GM18520 (cell line): ENCODE data around the gene AMPD3.

Experiments
- ATAC-seq: cut with Tn5 transposase; IDR thresholded peaks from one replicate; pipeline ENCODE4 v1.9.1; 2021; ENCODE audit not compliant: unreplicated experiment

The AMPD3 gene

DNA sequence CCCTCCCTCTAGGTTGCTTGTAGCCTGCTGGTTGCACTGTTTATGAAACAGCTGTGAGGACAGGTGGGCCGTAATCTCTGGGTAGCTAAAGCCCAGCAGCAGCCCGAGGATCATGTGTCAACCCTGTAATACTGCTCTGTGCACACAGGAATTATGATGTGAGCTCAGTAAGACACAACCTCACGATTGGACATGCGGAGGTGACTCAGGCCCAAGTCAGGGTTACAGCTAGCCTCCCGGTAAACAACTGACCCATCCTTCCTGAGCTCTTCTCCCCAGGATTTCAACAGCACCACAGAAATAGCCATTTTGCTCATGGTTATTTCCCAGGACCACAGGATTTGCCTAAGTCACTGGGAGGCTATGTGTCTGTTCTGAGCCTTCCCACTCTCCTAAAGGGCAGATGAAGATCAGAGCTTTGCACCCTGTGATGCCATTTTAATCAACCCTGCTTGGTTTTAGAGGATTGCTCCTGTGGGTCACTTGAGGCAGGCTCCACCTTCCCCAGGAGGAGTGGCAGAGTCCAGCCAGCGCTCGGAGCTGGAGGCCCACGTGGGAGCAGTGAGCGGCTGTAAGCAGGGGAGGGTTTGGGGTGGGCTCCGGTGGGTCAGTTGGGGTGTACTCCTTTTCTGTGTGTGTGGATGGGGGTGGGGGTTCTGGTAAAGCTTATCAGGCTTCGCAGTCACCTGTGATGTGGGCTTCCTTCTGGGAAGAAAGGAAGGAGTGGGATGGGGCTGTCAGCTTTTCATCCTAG is at the start of gene AMPD3:
AMPD3 (plus strand) TSS at position 387 of the 754 bp plus-strand sequence. CDS start 6,256 bp downstream, outside the sequence.
- ATAC-seq, result no peak

DNA sequence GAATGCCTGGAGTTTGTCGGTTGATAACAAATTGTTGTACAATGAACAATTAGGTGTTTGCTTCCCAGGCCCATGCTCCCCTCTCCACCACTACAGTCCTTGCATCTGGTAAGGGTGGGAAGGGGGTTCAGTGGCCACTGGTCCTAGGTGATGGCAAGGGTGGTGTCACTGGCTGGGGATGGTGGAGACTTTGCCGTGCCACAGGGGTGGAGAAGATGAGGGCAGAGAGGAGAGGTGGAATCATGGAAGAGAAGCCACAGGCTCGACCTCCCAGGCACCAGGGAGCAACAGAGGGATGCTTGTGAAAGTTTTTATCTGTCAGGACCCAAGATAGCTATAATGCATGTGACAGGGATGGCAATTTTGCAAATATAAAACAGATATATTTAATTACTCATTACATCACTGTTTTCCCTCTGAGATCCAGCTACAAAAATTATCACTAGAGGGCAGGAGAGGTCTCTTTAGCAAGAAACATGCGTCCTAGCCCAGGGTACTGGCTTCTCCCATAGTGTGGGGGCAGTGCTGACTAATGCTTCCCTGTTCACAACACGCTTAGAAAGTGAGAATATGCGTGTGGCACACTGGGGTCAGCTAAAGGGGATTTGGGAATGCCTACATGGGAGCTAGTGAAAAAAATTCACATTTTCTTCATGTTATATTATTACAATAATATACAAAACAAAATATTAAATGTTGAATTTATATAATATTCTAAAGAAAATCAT is 49.0 kb upstream of the AMPD3 start:
- ATAC-seq, result no peak

DNA sequence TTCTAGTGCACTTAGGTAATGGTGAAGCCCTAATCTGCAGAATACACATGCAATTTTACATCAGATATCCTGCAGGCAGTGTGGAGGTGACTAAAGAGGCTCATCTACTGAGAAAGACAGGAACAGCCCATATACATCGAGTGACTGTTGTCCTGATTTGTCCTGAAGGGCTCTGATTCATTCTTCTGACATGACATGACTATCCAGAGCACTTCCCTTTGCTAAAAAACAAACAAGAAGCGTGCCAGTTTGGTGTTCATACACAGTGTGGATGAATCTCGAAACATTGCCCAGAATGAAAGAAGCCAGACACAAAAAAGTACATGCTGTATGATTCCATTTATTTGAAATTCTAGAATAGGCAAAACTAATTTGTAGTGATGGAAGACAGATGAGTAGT is 48.0 kb upstream of the AMPD3 start:
- no peak for ATAC-seq

- ATAC-seq, result no peak
Measured at GRCh38 chr11:10407749-10408685, 47.0 kb upstream of the AMPD3 start.

- ATAC-seq, result no peak
Measured at GRCh38 chr11:10409207-10409661, 45.8 kb upstream of the AMPD3 start.

DNA sequence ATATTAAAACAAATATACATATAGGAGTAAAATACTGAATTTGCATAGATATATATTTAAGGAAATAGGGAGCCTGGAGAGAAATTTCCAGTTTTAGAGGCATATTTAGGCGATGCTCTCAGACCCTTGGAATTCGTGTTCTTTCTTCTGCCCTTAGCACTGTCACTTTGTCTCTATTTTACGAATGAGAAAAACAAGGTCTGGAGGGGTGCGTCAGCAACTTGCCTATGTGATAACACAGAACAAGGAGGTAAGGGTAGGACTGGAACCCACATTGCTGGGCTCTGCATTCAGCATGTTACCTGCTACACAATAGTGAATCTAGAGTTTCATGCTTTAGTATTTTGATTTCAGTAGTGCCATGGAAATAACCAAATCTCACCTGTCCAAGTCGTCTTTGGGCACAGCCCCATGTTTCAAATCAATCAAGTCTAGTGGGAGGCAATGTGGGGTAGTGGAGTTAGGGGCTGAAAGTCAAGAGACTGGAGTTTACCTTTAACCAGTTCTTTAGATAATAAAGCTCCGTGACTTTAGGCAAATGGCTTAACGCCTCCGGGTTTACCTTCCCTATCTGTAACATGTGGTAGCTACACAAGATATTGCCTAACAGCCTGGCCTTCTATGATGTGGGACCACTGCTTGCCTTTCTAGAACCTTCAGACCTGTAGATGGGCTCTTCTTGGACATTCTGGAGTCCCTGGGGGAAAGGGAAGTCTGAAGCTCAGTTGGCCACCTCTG is 44.8 kb upstream of the AMPD3 start:
- no peak for ATAC-seq

- ATAC-seq, result no peak
Measured at GRCh38 chr11:10410844-10411200, 44.2 kb upstream of the AMPD3 start.

DNA sequence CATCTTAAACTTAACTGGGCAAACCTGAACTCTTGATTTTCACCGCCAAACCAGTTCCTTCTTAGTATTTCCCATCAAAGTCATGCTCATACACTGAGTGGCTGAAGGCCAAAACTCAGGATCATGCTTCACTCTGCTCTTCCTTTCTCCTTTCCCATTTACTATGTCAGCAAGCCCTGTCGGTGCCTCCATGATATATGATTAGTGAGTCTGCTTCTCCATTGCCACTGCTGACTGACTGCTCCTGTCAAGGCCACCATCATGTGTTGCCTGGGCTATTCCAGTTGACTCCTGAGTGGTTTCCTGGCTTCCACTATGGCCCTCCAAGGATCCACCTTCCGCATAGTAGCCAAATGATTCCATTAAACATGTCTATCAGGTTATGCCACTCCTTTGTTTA is 42.8 kb upstream of the AMPD3 start:
- ATAC-seq, result no peak

GRCh38 chr11:10413268-10413667 is 41.8 kb upstream of the AMPD3 start:
- ATAC-seq, result peak; percentile 68

- no peak for ATAC-seq
Measured at GRCh38 chr11:10414181-10414580, 40.9 kb upstream of the AMPD3 start.

- ATAC-seq, result no peak
Measured at GRCh38 chr11:10414659-10415058, 40.4 kb upstream of the AMPD3 start.

GRCh38 chr11:10415817-10416392 is 39.2 kb upstream of the AMPD3 start:
- no peak for ATAC-seq

- ATAC-seq, result no peak
Measured at GRCh38 chr11:10418259-10418949, 36.7 kb upstream of the AMPD3 start.

GRCh38 chr11:10418950-10419310 is 36.1 kb upstream of the AMPD3 start:
- no peak for ATAC-seq

DNA sequence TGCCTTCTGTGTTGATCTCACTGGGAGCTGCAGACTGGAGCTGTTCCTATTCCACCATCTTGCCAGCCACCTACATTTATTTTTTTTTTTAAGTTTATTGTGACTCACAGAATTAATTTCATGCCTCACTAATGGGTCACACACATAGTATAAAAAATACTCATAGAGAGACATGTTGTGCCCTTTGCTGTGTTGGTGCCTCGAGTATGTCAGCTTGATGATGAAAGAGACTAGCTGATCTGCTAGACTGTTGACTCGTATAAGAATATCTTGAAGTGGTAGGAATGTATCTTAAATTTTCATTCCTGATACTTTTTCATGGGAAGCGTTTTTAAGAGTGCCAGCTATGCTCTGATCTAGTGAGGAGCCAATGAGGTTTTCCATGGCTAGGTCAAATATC is 28.6 kb upstream of the AMPD3 start:
- ATAC-seq, result no peak

GRCh38 chr11:10428453-10428852 is 26.6 kb upstream of the AMPD3 start:
- no peak for ATAC-seq

GRCh38 chr11:10429526-10429925 is 25.5 kb upstream of the AMPD3 start:
- no peak for ATAC-seq

DNA sequence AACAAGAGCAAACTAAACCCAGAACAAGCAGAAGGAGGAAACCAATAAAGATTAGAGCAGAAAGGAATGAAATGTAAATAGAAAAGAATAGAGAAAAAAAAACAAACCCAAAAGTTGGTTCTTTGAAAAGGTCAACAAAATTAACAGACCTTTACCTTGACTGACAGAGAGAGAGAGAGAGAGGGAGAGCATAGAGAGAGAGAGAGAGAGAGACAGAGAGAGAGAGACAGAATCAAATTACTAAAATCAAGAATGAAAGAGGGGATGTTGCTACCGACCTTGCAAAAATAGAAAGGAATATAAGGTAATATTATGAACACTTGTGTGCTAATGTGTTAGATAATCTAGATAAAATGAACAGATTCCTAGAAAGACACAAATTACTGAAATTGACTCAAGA is 22.6 kb upstream of the AMPD3 start:
- no peak for ATAC-seq

DNA sequence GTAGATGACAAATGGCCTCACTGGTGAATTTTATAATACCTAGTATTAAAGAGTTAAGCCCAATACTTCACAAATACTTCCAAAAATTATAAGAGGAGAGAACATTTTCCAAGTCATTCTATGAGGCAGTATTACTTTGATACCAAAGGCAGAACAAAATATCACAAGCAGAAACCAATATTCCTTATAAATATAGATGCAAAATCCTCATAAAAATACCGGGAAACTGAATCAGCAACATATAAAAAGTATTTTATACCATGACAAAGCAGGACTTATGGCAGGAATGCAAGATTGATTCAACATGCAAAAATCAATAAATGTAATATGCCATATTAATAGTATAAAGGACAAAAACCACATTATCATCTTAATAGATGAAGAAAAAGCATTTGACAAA is 22.1 kb upstream of the AMPD3 start:
- ATAC-seq, result no peak

DNA sequence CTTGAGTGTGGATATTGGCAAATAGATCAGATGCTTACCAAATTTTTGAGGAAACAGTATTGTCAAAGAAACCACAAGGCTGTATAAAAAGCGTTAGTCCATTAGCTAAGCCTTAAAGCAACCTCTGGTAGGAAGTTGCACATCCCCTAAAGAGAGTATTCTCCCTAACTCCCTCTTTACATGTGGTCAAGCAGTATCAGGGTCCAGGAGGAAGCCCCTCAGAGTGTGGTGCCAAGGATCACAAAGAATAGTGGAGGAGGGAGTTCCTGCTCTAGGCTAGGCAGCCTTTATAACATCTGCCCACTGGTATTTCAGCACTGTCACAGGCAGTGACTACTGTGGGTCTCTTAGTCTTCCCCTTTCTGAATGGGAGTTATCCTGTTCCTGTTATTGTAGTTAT is 18.8 kb upstream of the AMPD3 start:
- ATAC-seq, result no peak
